Lung (tissue), 16 donors: ENCODE measurements around the gene PRDX1. TPM values are rescaled to one million over a fixed set of nuclear protein-coding genes. Genes with fewer than 3 reads are reported as not detected.

Source experiments
- ATAC-seq: fragments of 200-7000 bp; cut with Tn5 transposase; one replicate; pipeline ENCODE4 v1.9.1; 2020; ENCODE audit warnings: moderate number of reproducible peaks; ENCODE audit not compliant: insufficient read depth, low FRiP score
- DNase-seq, 3 donors: peaks; one replicate each; pipeline ENCODE4 v3.0.0-alpha.2; 2013 to 2017
- H3K27ac ChIP-seq, 2 donors: one replicate each; pipeline ENCODE4 v1.5.1; 2013; ENCODE audit warnings: mild to moderate bottlenecking in 2 of 2, moderate library complexity in 2 of 2, control low read depth in 1 of 2, inconsistent platforms in 1 of 2, low read depth in 1 of 2, low read length in 1 of 2
- H3K27me3 ChIP-seq, 3 donors: one replicate each; pipeline ENCODE4 v1.5.1; 2013; ENCODE audit warnings: low read length in 2 of 3; ENCODE audit not compliant: control insufficient read depth in 3 of 3, insufficient read depth in 3 of 3
- H3K36me3 ChIP-seq, 4 donors: one replicate each; pipeline ENCODE4 v1.5.1; 2013; ENCODE audit warnings: low read length in 4 of 4, mild to moderate bottlenecking in 1 of 4, moderate library complexity in 1 of 4; ENCODE audit not compliant: control insufficient read depth in 4 of 4, insufficient read depth in 4 of 4
- H3K4me1 ChIP-seq, 5 donors: one replicate each; pipeline ENCODE4 v1.5.1; 2013; ENCODE audit warnings: low read length in 5 of 5, mild to moderate bottlenecking in 2 of 5, moderate library complexity in 1 of 5; ENCODE audit not compliant: control insufficient read depth in 5 of 5, insufficient read depth in 5 of 5
- H3K4me3 ChIP-seq: one replicate; pipeline ENCODE4 v1.5.1; 2013; ENCODE audit warnings: mild to moderate bottlenecking, control low read depth, moderate library complexity
- H3K9ac ChIP-seq, 2 donors: one replicate each; pipeline ENCODE4 v1.5.1; 2013; ENCODE audit warnings: low read length in 2 of 2, control low read depth in 1 of 2; ENCODE audit not compliant: insufficient read depth in 1 of 2
- H3K9me3 ChIP-seq, 4 donors: one replicate each; pipeline ENCODE4 v1.5.1; 2013; ENCODE audit warnings: low read length in 3 of 4, mild to moderate bottlenecking in 1 of 4, moderate library complexity in 1 of 4; ENCODE audit not compliant: control insufficient read depth in 4 of 4, insufficient read depth in 3 of 4
- CTCF ChIP-seq: IDR thresholded peaks from 2 replicates; pipeline ENCODE4 v1.5.1; 2012; ENCODE audit warnings: mild to moderate bottlenecking; ENCODE audit errors: control extremely low read depth, extremely low read depth
- WGBS, 2 donors: extraction: QIAGEN DNeasy Blood & Tissue Kit; methylation state at CpG; one replicate each; pipeline ENCODE4 v1.1.7; 2013; 5-methylcytosine and 5-hydroxymethylcytosine counted together
- long read RNA-seq, 5 donors: transcript quantifications; one replicate each; lab custom pipeline, GENCODE V29; 2026
- polyA plus RNA-seq, 2 donors: library from polyadenylated mRNA; stranded (reverse); fragments of 200-250 nt; gene quantifications; one replicate each; pipeline ENCODE4 v1.2.1, GENCODE V29; 2013
- total RNA-seq, 2 donors: library from RNA; depleted of rRNA in 1 of 2; stranded (reverse); fragments of >200 nt in 1 of 2; gene quantifications; one replicate each; pipeline ENCODE4 v1.2.1, GENCODE V29; 2014 to 2021
- donor health status: control.
- donor health status: control.
- donor health status: Bipolar disorder and iron deficiency.
- donor health status: healthy.
- donor health status: DM: yes; HTN: yes; CAD: no.

Gene PRDX1
- total RNA-seq (100 to 1,000 TPM; 208 to 443 TPM), polyA plus RNA-seq (100 to 1,000 TPM; 649 to 926 TPM)
- long read RNA-seq, donor 1, transcript PRDX1-202 (6 exons, 1,021 nt): major isoform, 172 of 185 reads
- long read RNA-seq, donor 1, partial matches to known transcripts: 13 of 185 reads
- long read RNA-seq, donor 1, other reads (novel, unspliced or antisense): 0 of 185 reads
- long read RNA-seq, donor 2, transcript PRDX1-202 (6 exons, 1,021 nt): major isoform, 92 of 225 reads
- long read RNA-seq, donor 2, partial matches to known transcripts: 131 of 225 reads
- long read RNA-seq, donor 2, other reads (novel, unspliced or antisense): 0 of 225 reads
- long read RNA-seq, donor 3, transcript PRDX1-202 (6 exons, 1,021 nt): major isoform, 121 of 132 reads
- long read RNA-seq, donor 3, partial matches to known transcripts: 11 of 132 reads
- long read RNA-seq, donor 3, other reads (novel, unspliced or antisense): 0 of 132 reads
- long read RNA-seq, donor 4, transcript PRDX1-202 (6 exons, 1,021 nt): major isoform, 107 of 135 reads
- long read RNA-seq, donor 4, partial matches to known transcripts: 27 of 135 reads
- long read RNA-seq, donor 4, other reads (novel, unspliced or antisense): 0 of 135 reads
- long read RNA-seq, donor 5, transcript PRDX1-202 (6 exons, 1,021 nt): major isoform, 195 of 742 reads
- long read RNA-seq, donor 5, partial matches to known transcripts: 475 of 742 reads
- long read RNA-seq, donor 5, other reads (novel, unspliced or antisense): 72 of 742 reads

GRCh38 chr1:45521413-45522323 is at the start of gene PRDX1:
PRDX1 (minus strand) TSS chr1:45521884; CDS start chr1:45519043, 2,841 bp downstream.
- Histone ChIP-seq H3K9ac (peak within 1 kb of the TSS; percentile 39 to 85), H3K4me3 (peak within 1 kb of the TSS; percentile 86), H3K36me3 (peaks cover 0 to 10% (median 8%) of the 10 kb centered on the region in 4 donors), H3K4me1 (peaks cover 1 to 14% (median 10%) of the 10 kb centered on the region in 5 donors), H3K27ac (peak within 1 kb of the TSS; percentile 96 to 98), H3K27me3 (no peaks in the 10 kb centered on the region), H3K9me3 (no peaks in the 10 kb centered on the region)
- DNase-seq (peak; percentile 97 to 99 (median 98)), ATAC-seq (peak; percentile 95)
- TF ChIP-seq CTCF: no peak
- 0 to 1% methylated on average over 69 to 72 of the region's 72 CpGs for WGBS, 2 donors

GRCh38 chr1:45570631-45571030 is 48.9 kb upstream of the PRDX1 start:
- DNase-seq: no peak
- WGBS, 2 donors: 91 to 93% methylated on average over 4 of the region's 4 CpGs
- Histone ChIP-seq H3K9me3 (no peaks in the 10 kb centered on the region), H3K4me1 (peaks cover 0 to 7% (median 0%) of the 10 kb centered on the region in 5 donors), H3K9ac (no peak overlapping the region), H3K27me3 (no peaks in the 10 kb centered on the region), H3K27ac (no peak overlapping the region), H3K36me3 (peaks cover 0 to 31% (median 27%) of the 10 kb centered on the region in 4 donors), H3K4me3 (no peak overlapping the region)
- ATAC-seq: no peak
- TF ChIP-seq CTCF: no peak

- Histone ChIP-seq H3K27me3 (no peaks in the 10 kb centered on the region), H3K4me3 (no peak overlapping the region), H3K9ac (no peak overlapping the region), H3K9me3 (no peaks in the 10 kb centered on the region), H3K27ac (no peak overlapping the region), H3K36me3 (peaks cover 0 to 31% (median 27%) of the 10 kb centered on the region in 4 donors), H3K4me1 (peaks cover 0 to 7% (median 0%) of the 10 kb centered on the region in 5 donors)
- TF ChIP-seq CTCF: peak; percentile 99
- peak; percentile 89 for ATAC-seq
- peak; percentile 71 to 84 (median 75) for DNase-seq
- WGBS, 2 donors: 14 to 18% methylated on average over 8 of the region's 8 CpGs
Observed at GRCh38 chr1:45569962-45570581, 48.4 kb upstream of the PRDX1 start.
